ENCODE data around the gene ISL2. TPM values are rescaled to one million over a fixed set of nuclear protein-coding genes. Genes with fewer than 3 reads are reported as not detected.

The ISL2 gene
- total and polyA plus RNA-seq, 2 of the 13 experiments (the other 11 are each of a cell fraction or from before 2014, with no cell fraction given): 4.3 to 5.1 TPM

DNA sequence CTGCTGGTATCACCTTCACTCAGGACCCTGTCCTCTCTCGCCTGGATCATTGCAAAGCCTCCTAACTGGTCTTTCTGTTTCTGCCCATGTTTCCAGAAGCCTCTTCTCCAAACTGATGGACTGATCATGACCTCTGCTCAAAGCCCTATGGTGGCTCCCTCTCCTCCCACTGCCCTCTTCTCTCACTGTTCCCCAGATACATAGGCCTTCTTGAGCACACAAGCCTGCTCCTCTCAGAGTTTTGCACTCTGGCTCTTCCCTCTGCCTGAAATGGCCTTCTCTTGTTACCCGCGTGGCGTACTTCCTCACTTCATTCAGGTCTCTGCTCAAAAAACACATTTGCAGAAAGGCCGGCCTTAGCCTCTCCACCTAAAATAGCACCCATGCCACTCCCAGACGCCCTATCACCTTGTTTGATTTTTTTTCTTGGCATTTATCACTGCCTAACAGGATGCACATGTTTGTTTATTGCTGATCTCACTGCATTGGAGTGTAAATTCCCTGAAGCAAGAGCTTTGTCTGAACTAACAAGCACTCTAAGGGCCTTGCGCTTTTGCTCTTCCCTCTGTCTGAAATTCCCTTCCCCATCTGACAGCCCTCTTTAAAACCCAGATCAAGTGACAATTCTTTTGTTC is 23.9 kb upstream of the ISL2 start (continued):
- TF ChIP-seq ATF2 (CRISPR knock-in tag; IDR thresholded peaks at IDR 0.05) (0 out of 2 replicates have a peak, but pooled peaks have one; percentile 30), ZFP90 (CRISPR knock-in tag; IDR thresholded peaks at IDR 0.05; ENCODE audit: borderline replicate concordance) (no peak), ZBTB10 (CRISPR knock-in tag; IDR thresholded peaks at IDR 0.05; ENCODE audit: borderline replicate concordance) (no peak), ERF (CRISPR knock-in tag; IDR thresholded peaks at IDR 0.05) (no peak), SMAD1 (CRISPR knock-in tag; IDR thresholded peaks at IDR 0.05; ENCODE audit: borderline replicate concordance, low read depth) (no peak), HOXA9 (CRISPR knock-in tag; IDR thresholded peaks at IDR 0.05; ENCODE audit: borderline replicate concordance) (no peak), ZBTB8A (CRISPR knock-in tag; IDR thresholded peaks at IDR 0.05; ENCODE audit: borderline replicate concordance, low read depth) (no peak), EEA1 (CRISPR knock-in tag; IDR thresholded peaks at IDR 0.05; ENCODE audit: borderline replicate concordance) (no peak), RXRA (CRISPR knock-in tag; IDR thresholded peaks at IDR 0.05) (no peak), ZFX (CRISPR knock-in tag; IDR thresholded peaks at IDR 0.05; ENCODE audit: low read depth) (peak; percentile 49; the same call in 1 of the 2 replicates), ZNF879 (CRISPR knock-in tag; IDR thresholded peaks at IDR 0.05) (no peak), ZNF451 (CRISPR knock-in tag; IDR thresholded peaks at IDR 0.05) (no peak), ATF3 (CRISPR knock-in tag; IDR thresholded peaks at IDR 0.05) (peak; percentile 98), ZNF598 (CRISPR knock-in tag; IDR thresholded peaks at IDR 0.05; ENCODE audit: borderline replicate concordance) (no peak), LBX2 (CRISPR knock-in tag; IDR thresholded peaks at IDR 0.05; ENCODE audit: borderline replicate concordance) (no peak), MLLT10 (CRISPR knock-in tag; IDR thresholded peaks at IDR 0.05) (no peak), KDM5A (IDR thresholded peaks at IDR 0.05; ENCODE audit: borderline replicate concordance, low read length) (no peak), ZKSCAN1 (IDR thresholded peaks at IDR 0.05; ENCODE audit: low read length) (no peak), RNF2 (conservative IDR thresholded peaks at IDR 0.05; ENCODE audit: low read depth) (no peak), ELF3 (CRISPR knock-in tag; IDR thresholded peaks at IDR 0.05) (0 out of 2 replicates have a peak, but pooled peaks have one; percentile 40)
- TF ChIP-seq, protein P1, sequence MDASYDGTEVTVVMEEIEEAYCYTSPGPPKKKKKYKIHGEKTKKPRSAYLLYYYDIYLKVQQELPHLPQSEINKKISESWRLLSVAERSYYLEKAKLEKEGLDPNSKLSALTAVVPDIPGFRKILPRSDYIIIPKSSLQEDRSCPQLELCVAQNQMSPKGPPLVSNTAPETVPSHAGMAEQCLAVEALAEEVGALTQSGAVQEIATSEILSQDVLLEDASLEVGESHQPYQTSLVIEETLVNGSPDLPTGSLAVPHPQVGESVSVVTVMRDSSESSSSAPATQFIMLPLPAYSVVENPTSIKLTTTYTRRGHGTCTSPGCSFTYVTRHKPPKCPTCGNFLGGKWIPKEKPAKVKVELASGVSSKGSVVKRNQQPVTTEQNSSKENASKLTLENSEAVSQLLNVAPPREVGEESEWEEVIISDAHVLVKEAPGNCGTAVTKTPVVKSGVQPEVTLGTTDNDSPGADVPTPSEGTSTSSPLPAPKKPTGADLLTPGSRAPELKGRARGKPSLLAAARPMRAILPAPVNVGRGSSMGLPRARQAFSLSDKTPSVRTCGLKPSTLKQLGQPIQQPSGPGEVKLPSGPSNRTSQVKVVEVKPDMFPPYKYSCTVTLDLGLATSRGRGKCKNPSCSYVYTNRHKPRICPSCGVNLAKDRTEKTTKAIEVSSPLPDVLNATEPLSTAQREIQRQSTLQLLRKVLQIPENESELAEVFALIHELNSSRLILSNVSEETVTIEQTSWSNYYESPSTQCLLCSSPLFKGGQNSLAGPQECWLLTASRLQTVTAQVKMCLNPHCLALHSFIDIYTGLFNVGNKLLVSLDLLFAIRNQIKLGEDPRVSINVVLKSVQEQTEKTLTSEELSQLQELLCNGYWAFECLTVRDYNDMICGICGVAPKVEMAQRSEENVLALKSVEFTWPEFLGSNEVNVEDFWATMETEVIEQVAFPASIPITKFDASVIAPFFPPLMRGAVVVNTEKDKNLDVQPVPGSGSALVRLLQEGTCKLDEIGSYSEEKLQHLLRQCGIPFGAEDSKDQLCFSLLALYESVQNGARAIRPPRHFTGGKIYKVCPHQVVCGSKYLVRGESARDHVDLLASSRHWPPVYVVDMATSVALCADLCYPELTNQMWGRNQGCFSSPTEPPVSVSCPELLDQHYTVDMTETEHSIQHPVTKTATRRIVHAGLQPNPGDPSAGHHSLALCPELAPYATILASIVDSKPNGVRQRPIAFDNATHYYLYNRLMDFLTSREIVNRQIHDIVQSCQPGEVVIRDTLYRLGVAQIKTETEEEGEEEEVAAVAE (CRISPR knock-in tag; IDR thresholded peaks at IDR 0.05; ENCODE audit: borderline replicate concordance): no peak
